Activated CD8-positive, alpha-beta memory T cell treated with anti-CD3 and anti-CD28 coated beads for 48 hours (primary cell): Measurements from ENCODE around the gene FANK1.
"Not testable (repeated sequence)": the region's sequence is repeated elsewhere in the genome, so short reads cannot be mapped to it uniquely, and the experiment has no call there.

Experiments
- DNase-seq, 3 experiments: peaks; one replicate each; pipeline ENCODE4 v3.0.0-alpha.2; 2020; ENCODE audit warnings: low read depth in 2 of 3, low spot score in 2 of 3

The FANK1 gene

DNA sequence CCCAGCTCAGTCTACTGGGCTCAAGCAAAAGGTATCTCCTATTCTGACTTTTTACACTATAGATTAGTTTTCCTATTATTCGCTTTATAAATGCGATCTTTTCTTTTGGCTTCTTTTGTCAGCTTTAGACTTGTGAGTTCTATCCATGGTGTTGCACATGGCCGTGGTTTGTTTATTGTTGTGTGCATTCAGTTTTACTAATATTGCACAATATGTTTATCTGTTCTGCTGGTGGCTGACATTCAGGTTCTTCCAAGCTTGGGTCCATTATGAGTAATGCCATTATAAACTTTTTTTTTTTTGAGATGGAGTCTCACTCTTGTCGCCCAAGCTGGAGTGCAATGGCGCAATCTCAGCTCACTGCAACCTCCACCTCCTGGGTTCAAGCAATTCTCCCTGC, 30.9 kb downstream of the FANK1 start:
- DNase-seq = not testable (repeated sequence)

DNA sequence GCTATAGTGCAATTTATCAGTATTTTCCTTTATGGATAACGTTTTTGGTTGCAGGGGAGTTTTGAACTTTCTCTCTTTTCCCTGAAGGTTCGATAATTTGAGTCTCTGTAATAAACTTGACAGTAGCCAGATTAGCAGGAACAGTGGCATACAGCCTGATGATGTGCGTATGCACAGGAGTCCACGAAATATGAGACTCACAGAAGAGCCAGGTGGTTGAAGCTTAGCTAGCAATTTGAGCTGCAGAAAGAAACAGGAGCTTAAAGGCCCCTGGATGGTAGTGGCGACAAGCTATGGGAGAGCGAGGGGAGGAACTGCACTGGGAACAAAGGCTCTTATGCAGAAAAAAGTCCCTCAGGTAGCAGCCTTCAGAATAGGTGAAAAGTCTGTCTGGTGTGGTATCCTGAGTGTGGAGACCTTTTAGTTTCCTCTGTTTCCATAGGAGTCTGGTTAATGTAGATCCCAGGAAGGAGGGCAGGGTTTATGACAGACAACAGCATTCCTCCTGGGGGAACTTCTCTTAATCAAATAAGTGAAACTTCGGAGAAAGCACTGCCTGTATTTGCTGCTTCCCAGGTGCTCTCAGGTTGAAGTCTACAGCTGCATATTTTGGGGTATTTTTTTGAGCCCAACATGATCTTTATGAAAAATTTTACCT, 32.7 kb downstream of the FANK1 start:
- DNase-seq = no peak

DNA sequence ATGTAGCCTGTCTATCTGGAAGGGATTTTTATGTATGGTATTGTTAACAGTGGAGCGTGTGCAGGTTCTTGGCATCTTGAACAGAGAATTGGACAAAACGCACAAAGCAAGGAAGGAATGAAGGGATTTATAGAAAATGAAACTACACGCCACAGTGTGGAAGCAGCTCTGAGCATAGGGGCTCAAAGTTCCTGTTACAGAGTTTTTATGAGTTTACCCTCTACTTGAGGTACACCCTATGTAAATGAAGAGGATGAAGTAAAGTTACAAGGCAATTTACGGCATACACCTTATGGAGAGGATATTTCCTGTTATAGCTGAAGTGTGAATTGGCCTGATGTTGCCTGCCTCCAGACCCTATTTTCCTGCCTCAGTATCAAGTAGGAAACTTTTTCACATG, 33.3 kb downstream of the FANK1 start:
- DNase-seq = no peak

DNA sequence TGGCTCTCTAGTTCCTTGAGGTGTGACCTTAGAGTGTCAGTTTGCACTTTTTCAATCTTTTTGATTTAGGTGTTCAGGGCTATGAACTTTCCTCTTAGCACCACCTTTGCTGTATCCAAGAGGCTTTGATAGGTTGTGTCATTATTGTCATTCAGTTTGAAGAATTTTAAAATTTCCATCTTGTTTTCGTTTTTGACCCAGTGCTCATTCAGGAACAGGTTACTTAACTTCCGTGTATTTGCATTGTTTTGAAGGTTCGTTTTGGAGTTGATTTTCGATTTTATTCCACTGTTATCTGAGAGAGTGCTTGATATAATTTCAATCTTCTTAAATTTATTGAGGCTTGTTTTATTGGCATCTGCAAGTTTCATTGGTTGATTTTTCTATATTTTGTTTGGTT, 37.3 kb downstream of the FANK1 start:
- no peak for DNase-seq

DNA sequence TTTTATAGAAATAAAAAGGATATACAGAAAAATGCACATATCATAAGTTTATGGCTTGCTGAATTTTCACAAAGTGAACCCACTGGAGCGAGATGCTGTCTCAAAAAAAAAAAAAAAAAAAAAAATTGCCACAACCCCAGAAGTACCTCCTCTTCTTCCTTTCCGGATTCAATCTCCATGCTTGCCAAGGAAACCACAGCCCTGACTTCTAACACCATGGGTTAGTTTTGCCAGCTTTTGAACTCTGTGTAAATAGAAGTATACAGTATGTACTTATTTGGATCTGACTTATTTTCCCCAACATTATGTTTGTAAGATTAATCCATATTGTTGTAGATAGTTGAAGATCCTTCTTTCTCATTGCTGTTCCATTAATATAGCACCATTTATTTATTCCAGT, 40.0 kb downstream of the FANK1 start:
- DNase-seq = no peak

DNA sequence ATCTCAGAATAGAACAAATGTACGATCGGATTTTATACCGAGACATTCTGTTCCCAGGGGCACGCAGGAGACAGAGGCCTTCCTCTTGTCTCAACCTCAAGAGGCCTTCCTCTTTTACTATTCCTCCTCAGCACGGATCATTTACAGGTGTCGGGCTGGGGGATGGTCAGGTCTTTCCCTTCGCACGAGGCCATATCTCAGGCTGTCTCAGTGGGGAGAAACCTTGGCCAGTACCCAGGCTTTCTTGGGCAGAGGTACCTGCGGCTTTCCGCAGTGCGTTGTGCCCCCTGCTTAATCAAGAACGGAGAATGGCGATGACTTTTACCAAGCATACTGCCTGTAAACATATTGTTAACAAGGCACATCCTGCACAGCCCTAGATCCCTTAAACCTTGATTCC, 44.2 kb downstream of the FANK1 start:
- DNase-seq = no peak

DNA sequence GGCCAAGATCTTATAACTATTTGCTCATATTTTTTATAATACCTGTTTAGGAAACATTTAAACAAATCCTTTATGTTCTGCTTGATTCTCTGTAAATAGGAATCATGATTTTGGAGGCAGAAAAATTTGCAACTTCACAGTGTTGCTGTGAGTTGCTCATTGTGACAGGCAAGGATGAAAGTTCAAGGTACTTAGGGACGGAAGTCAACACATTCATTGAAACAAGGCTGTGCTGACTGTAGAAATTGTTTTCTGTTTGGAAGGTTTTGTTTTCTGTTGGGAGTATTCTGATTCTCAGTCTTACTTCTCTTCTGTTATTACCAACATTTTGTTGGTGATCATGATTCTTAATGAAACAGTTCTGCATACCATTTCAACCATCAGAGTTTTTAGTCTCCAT, 54.9 kb downstream of the FANK1 start:
- DNase-seq = no peak

DNA sequence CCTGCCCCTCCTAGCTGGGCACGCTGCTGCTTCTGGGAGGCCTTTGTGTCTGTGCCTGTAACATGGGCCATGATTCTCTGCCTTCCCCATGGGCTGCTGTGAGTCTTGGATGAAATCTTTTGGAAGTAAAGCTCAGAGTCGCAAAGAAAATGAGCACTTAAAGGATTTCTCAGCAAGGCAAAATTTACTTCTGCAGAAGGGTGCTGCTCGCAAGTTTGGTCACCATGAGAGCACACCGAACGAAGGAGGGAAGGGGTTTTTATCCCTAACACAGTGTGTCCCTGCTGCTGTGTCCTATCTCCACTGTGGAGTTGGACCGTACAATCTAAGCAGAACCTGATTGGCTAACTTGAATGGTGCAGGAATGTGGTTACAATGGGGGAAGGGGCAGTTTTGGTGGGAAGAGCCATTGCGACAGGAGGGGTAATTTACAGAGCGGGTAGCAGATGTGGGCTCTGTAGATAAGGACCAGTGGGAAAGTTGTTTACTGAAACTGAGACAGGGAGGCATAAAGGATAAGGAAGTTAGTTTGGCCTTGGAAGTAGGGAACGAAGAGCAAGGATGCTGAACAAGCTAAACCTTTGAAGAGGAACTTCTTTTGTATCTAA, 57.5 kb downstream of the FANK1 start:
- DNase-seq = no peak

DNA sequence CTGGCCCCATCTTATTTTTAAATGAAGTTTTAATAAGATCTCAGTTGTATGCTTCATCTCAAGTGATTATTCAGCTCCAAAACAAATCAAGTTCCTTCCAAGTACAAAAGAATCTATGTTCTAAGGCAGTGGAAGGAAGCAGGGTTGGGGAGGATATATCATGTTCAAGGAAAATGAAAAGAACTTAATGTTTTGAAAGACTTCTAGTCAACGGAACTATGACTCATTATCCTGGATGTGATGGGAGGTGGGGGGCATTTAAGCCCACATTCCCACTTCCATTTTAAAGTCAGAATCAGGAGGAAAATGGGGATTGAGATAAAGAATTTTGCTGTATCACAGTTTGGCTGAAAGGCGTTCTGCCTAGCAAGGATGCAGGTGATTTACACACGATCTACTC, 59.4 kb downstream of the FANK1 start:
- DNase-seq = no peak

DNA sequence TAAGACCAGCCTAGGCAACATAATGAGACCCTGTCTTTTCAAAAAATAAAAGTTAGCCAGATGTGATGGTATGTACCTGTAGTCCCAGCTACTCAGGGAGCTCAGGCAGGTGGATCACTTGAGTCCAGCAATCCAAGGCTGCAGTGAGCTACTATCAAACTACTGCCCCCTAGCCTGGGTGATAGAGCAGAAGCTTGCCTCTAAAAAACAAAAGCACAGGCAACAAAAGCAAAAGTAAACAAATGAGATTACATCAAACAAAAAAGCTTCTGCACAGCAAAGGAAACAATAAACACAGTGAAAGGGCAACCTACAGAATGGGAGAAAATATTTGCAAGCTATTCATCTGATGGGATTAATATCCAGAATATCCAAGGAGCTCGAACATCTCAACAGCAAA, 65.4 kb downstream of the FANK1 start:
- no peak for DNase-seq

DNA sequence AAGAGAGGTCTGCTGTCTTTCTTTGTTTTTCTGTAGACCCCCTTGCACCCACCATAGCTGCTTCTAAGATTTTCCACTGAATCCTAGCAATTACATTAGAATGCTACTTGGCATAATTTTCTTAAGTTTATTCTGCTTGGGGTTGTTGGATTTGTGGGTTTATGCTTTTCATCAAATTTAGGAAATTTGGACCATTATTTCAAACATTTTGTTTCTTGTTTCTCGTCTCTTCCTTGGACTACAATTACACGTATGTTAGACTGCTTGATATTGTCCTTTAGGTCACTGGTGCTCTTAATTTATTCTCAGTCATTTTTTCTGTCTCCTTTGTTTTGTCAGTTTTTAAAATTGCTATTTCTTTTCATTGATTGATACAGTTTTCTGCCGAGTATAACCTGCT, 65.8 kb downstream of the FANK1 start:
- no peak for DNase-seq

DNA sequence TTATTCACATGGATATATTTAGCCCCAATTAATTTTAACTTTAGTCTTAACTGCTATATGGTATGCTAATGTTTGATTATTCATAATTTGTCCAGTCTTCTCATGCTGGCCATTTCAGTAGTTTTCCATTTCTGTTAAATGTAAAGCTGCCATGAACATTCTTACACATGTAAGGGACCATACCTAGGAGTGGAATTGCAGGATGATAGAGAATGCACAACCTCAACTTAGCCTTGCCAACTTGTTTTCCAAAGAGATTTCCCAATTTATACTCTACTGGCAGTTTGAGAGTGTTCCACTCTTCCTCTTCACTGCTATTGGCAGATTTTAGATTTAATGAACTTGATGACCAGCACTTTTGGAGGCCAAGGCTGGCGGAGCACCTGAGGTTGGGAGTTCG, 68.2 kb downstream of the FANK1 start:
- DNase-seq = no peak

DNA sequence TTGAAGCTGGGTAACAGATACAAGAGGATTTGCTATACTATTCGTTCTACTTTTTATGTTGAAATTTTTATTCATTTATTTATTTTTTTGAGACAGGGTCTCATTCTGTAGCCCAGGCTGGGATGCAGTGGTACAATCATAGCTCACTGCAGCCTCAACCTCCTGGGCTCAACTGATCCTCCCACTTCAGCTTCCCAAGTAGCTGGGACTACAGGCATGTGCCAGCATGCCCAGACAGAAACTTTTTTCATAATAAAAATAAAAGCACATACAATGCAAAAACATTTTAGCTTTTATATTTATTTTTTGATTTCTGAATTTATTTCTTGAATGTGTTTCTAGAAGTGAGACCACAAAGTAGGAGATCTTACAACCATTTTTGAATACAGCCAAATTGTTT, 71.2 kb downstream of the FANK1 start:
- DNase-seq = no peak

DNA sequence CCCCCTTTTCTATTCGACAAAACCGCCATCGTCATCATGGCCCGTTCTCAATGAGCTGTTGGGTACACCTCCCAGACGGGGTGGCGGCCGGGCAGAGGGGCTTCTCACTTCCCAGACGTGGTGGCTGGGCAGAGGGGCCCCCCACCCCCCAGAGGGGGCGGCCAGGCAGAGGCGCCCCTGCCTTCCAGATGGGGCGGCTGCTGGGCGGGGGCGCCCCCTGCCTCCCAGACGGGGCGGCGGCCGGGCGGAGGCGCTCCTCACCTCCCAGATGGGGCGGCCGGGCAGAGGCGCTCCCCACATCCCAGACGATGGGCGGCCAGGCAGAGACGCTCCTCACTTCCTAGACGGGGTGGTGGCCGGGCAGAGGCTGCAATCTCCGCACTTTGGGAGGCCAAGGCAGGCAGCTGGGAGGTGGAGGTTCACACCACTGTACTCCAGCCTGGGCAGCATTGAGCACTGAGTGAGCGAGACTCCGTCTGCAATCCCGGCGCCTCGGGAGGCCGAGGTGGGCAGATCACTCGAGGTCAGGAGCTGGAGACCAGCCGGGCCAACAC, 73.8 kb downstream of the FANK1 start:
- not testable (repeated sequence) for DNase-seq

DNA sequence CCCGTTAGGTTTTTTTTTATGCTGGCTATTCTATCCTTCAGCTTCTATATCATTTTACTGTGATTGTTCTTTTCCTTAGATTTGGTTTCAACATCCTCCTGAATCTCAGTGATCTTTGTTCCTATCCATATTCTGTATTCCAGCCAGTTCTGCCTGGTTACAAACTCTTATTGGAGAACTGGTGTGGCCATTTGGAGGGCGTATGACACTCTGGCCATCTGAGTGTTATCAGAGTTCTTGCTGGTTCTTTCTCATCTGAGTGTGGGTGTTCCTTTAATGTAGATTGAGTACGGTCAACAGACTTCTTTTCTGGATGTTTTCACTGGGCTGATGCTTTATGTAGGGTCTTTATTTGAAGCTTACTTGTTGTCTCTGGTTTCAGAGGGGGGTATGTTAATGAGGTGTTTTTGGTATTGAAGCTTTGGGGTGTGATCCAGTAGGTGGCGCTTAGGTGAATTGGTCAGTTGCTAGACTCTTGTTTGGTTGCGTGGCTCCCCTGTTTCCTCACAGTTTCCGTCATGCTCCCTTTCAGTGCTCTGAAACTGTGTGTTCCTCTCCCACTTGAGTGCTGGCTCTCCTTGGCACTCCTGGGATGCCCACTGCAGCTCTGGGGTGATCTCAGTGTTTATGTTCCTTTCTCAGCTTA, 80.7 kb downstream of the FANK1 start:
- DNase-seq = no peak

DNA sequence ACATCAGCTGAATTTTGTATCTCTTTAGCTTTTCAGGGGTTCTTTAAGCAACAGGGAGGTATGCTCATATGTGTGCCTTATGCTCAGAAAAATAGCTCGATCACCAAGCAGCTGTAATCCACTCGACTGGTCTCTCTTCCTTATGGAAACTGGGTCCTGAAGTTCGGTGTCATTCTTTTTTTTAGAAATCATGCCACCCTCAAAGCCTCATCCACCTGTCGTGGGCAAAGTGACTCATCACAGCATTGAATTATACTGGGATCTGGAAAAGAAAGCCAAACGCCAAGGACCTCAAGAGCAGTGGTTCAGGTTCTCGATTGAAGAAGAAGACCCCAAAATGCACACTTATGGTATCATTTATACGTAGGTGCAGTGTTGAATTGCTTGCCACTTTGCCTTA, 83.6 kb downstream of the FANK1 start:
- DNase-seq = no peak

DNA sequence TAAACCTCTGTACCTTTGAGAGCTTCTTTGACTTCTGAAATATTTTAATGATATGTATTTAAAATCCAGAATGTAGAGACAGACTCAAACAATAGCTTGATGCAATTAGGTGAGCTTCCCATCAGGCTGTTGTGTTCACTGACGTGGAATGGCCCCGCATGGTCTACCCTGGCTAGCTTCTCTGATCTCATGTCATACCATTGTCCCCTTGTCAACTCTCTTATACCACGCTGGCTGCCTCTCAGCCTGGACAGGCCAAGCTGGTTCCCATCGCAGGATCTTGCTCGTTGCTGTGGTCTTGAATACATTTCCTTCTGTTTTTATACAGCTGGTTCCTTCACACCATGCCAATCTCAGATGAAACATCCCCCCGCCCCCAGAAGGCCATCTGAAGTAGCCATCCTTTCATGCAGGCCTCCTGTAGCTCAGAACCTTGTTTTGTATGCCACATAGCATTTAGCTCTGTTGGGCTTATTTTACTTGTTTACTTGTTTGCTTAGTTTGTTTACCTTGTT, 84.2 kb downstream of the FANK1 start:
- DNase-seq = no peak

DNA sequence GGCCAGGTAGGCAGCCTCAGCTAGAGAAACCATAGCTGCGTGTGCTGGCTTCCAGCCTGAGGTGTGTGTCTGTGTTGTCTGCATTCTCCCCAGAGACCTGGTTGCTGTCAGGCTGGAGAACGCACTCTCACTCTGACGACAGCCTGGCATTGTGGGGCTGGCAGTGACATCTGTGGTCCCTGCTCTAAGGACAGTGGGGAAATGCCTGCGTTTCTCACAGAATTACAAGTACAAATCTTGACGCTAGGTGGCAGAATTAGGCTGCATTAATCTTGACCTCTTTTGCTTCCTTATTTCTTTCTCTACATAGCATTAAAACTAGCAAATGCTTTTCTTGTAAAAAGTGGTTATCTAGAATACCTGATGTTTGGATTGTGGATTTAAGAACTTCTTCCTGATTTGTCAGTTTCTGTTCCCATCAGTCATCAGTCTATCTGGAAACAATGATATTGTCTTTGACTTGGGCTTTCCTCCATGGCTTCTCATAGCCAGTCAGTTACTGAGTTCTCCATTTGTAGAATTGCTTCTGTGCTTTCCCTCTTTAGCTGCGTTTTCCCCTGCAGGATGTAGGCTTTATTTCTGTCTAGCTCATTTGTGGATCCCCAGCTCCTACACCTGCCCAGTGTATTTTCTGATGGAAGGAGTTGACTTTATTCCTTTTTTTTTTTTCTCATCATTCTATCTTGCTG, 86.0 kb downstream of the FANK1 start:
- DNase-seq = no peak

DNA sequence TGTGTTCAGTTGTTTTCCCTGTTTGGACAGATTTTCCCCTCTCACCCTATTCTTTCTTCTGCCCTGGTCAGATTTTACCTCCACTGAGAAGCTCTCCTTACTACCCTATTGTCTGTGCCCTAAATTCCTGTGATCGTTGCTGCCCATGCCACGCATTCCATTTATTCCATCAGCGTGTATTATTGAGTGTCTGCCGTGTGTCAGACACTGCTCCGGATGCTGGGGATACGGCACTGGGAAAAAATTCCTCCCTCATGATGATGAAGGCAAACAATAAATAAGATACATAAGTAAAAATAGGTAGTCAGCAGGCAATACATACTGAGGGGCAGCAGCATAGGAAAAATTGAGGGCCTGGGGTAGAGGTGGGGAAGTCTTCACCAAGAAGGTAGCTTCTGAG, 86.8 kb downstream of the FANK1 start:
- DNase-seq = no peak

DNA sequence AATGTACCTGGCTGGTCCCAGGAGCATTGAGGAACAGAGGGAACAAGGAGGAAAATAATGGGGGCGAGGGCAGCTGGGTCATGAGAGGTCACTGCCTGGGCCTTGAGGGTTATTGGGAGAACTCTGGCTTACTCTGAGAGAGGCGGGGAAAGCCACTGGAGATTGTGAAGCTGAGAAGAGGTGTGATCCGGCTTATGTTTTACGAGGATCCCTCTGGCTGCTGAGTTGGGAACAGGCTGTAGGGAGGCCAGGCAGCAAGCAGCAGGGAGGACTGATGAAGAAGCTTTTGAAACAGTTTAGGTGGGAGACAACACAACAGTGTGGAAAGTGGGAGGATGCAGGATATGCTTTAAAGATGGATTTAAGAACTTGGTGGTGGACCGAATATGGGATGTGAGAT, 87.3 kb downstream of the FANK1 start:
- DNase-seq = no peak

DNA sequence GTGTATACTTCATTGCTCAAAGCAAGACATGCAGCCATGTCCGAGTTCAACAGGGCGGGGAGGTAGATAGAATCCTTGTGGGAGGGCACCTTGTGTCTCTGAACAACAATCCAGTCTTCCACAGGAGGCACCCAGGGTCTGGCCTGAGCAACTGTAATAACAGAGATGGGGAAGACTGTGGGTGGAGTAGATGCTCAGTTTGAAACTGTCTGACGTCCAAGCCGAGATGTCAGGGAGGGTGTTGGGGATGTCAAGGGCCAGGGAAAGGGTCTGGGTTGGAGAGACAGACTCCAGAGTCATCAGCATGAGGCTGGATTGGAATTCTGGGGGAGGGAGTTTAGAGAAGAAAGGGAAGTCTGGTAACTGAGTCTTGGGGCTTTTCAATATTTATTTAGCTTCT, 88.0 kb downstream of the FANK1 start:
- DNase-seq = no peak
